ENCODE results near the gene ANKRD34C. TPM values are rescaled to one million over a fixed set of nuclear protein-coding genes. Genes with fewer than 3 reads are reported as not detected.

ANKRD34C gene
- total and polyA plus RNA-seq, 2 experiments from 2014 or later = not detected

DNA sequence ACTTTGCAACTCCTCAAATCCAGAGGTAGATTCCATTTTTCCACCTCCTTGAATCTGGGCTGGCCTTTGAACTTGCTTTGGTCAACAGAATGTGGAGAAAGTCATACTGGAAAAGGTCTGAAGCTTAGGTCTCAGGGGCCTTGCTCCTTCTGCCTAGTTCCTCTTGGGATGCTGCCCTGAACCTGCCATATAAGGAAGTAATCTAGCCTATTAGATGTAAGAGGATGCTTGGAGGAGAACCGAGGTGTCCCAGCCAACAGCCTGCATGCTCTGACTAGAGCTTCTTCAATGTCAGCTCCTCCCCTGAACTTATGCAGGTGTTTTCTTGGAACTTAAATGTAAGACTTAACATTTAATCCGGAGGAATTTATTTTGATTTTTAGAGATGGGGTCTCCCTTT is 26.4 kb downstream of the ANKRD34C start:
- DNase-seq (ENCODE audit: low spot score) (no peak), ATAC-seq (no peak)
- H3K27me3 ChIP-seq (ENCODE audit: insufficient read depth) = peaks cover 50% of the 10 kb centered on the region
- no peak overlapping the region for H2AFZ ChIP-seq
- H3K36me3 Mint-ChIP-seq (ENCODE audit: low read depth) = peaks cover 8% of the 10 kb centered on the region
- no peak overlapping the region for H3K27ac Mint-ChIP-seq
- peaks cover 10% of the 10 kb centered on the region for H3K4me1 ChIP-seq (ENCODE audit: insufficient read depth)
- H3K9me3 Mint-ChIP-seq = no peaks in the 10 kb centered on the region
- no peak overlapping the region for H3K4me3 ChIP-seq
- H3K4me1 Mint-ChIP-seq = peaks cover 12% of the 10 kb centered on the region
- H3K79me2 ChIP-seq (replicated peaks; ENCODE audit: insufficient read depth) = peaks cover 17% of the 10 kb centered on the region
- H3K4me3 Mint-ChIP-seq = no peak overlapping the region
- H3K9me2 ChIP-seq (ENCODE audit: insufficient read depth) = no peaks in the 10 kb centered on the region
- no peak overlapping the region for H3K4me2 ChIP-seq
- H3K27me3 Mint-ChIP-seq (ENCODE audit: insufficient read depth, low read depth, poor library complexity) = peaks cover 26% of the 10 kb centered on the region
- no peaks in the 10 kb centered on the region for H3F3A ChIP-seq (replicated peaks; ENCODE audit: low read depth)
- H3K27ac ChIP-seq (ENCODE audit: low read depth) = no peak overlapping the region
- TF ChIP-seq ZNF331 (CRISPR knock-in tag; IDR thresholded peaks at IDR 0.05; ENCODE audit: low read depth) (no peak), STAT1 (IDR thresholded peaks at IDR 0.05; ENCODE audit: unreplicated experiment) (no peak), NANOG (IDR thresholded peaks at IDR 0.05; ENCODE audit: borderline replicate concordance) (no peak), POLR2AphosphoS5 (IDR thresholded peaks at IDR 0.05; ENCODE audit: low read depth) (no peak), CREB1 (CRISPR knock-in tag; IDR thresholded peaks at IDR 0.05; ENCODE audit: low read depth) (no peak), JUNB (IDR thresholded peaks at IDR 0.05; ENCODE audit: unreplicated experiment) (no peak), EZH2phosphoT487 (IDR thresholded peaks at IDR 0.05; ENCODE audit: unreplicated experiment) (no peak), EZH2 (IDR thresholded peaks at IDR 0.05; ENCODE audit: low read depth, unreplicated experiment) (no peak), ZNF114 (CRISPR knock-in tag; IDR thresholded peaks at IDR 0.05) (no peak)
- TF ChIP-seq, protein P1, sequence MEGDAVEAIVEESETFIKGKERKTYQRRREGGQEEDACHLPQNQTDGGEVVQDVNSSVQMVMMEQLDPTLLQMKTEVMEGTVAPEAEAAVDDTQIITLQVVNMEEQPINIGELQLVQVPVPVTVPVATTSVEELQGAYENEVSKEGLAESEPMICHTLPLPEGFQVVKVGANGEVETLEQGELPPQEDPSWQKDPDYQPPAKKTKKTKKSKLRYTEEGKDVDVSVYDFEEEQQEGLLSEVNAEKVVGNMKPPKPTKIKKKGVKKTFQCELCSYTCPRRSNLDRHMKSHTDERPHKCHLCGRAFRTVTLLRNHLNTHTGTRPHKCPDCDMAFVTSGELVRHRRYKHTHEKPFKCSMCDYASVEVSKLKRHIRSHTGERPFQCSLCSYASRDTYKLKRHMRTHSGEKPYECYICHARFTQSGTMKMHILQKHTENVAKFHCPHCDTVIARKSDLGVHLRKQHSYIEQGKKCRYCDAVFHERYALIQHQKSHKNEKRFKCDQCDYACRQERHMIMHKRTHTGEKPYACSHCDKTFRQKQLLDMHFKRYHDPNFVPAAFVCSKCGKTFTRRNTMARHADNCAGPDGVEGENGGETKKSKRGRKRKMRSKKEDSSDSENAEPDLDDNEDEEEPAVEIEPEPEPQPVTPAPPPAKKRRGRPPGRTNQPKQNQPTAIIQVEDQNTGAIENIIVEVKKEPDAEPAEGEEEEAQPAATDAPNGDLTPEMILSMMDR (conservative IDR thresholded peaks at IDR 0.05; ENCODE audit: low read depth in 2 of 2) = no peak
- TF ChIP-seq, protein P2, sequence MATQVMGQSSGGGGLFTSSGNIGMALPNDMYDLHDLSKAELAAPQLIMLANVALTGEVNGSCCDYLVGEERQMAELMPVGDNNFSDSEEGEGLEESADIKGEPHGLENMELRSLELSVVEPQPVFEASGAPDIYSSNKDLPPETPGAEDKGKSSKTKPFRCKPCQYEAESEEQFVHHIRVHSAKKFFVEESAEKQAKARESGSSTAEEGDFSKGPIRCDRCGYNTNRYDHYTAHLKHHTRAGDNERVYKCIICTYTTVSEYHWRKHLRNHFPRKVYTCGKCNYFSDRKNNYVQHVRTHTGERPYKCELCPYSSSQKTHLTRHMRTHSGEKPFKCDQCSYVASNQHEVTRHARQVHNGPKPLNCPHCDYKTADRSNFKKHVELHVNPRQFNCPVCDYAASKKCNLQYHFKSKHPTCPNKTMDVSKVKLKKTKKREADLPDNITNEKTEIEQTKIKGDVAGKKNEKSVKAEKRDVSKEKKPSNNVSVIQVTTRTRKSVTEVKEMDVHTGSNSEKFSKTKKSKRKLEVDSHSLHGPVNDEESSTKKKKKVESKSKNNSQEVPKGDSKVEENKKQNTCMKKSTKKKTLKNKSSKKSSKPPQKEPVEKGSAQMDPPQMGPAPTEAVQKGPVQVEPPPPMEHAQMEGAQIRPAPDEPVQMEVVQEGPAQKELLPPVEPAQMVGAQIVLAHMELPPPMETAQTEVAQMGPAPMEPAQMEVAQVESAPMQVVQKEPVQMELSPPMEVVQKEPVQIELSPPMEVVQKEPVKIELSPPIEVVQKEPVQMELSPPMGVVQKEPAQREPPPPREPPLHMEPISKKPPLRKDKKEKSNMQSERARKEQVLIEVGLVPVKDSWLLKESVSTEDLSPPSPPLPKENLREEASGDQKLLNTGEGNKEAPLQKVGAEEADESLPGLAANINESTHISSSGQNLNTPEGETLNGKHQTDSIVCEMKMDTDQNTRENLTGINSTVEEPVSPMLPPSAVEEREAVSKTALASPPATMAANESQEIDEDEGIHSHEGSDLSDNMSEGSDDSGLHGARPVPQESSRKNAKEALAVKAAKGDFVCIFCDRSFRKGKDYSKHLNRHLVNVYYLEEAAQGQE (IDR thresholded peaks at IDR 0.05; ENCODE audit: unreplicated experiment) = no peak
- TF ChIP-seq, protein P3, sequence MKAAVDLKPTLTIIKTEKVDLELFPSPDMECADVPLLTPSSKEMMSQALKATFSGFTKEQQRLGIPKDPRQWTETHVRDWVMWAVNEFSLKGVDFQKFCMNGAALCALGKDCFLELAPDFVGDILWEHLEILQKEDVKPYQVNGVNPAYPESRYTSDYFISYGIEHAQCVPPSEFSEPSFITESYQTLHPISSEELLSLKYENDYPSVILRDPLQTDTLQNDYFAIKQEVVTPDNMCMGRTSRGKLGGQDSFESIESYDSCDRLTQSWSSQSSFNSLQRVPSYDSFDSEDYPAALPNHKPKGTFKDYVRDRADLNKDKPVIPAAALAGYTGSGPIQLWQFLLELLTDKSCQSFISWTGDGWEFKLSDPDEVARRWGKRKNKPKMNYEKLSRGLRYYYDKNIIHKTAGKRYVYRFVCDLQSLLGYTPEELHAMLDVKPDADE (IDR thresholded peaks at IDR 0.05) = no peak
- TF ChIP-seq, protein P4, sequence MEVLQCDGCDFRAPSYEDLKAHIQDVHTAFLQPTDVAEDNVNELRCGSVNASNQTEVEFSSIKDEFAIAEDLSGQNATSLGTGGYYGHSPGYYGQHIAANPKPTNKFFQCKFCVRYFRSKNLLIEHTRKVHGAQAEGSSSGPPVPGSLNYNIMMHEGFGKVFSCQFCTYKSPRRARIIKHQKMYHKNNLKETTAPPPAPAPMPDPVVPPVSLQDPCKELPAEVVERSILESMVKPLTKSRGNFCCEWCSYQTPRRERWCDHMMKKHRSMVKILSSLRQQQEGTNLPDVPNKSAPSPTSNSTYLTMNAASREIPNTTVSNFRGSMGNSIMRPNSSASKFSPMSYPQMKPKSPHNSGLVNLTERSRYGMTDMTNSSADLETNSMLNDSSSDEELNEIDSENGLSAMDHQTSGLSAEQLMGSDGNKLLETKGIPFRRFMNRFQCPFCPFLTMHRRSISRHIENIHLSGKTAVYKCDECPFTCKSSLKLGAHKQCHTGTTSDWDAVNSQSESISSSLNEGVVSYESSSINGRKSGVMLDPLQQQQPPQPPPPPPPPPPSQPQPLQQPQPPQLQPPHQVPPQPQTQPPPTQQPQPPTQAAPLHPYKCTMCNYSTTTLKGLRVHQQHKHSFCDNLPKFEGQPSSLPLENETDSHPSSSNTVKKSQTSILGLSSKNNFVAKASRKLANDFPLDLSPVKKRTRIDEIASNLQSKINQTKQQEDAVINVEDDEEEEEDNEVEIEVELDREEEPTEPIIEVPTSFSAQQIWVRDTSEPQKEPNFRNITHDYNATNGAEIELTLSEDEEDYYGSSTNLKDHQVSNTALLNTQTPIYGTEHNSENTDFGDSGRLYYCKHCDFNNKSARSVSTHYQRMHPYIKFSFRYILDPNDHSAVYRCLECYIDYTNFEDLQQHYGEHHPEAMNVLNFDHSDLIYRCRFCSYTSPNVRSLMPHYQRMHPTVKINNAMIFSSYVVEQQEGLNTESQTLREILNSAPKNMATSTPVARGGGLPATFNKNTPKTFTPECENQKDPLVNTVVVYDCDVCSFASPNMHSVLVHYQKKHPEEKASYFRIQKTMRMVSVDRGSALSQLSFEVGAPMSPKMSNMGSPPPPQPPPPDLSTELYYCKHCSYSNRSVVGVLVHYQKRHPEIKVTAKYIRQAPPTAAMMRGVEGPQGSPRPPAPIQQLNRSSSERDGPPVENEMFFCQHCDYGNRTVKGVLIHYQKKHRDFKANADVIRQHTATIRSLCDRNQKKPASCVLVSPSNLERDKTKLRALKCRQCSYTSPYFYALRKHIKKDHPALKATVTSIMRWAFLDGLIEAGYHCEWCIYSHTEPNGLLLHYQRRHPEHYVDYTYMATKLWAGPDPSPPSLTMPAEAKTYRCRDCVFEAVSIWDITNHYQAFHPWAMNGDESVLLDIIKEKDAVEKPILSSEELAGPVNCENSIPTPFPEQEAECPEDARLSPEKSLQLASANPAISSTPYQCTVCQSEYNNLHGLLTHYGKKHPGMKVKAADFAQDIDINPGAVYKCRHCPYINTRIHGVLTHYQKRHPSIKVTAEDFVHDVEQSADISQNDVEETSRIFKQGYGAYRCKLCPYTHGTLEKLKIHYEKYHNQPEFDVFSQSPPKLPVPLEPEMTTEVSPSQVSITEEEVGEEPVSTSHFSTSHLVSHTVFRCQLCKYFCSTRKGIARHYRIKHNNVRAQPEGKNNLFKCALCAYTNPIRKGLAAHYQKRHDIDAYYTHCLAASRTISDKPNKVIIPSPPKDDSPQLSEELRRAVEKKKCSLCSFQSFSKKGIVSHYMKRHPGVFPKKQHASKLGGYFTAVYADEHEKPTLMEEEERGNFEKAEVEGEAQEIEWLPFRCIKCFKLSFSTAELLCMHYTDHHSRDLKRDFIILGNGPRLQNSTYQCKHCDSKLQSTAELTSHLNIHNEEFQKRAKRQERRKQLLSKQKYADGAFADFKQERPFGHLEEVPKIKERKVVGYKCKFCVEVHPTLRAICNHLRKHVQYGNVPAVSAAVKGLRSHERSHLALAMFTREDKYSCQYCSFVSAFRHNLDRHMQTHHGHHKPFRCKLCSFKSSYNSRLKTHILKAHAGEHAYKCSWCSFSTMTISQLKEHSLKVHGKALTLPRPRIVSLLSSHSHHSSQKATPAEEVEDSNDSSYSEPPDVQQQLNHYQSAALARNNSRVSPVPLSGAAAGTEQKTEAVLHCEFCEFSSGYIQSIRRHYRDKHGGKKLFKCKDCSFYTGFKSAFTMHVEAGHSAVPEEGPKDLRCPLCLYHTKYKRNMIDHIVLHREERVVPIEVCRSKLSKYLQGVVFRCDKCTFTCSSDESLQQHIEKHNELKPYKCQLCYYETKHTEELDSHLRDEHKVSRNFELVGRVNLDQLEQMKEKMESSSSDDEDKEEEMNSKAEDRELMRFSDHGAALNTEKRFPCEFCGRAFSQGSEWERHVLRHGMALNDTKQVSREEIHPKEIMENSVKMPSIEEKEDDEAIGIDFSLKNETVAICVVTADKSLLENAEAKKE (CRISPR knock-in tag; IDR thresholded peaks at IDR 0.05) = no peak
- peaks cover 2% of the 10 kb centered on the region; the same call in 1 of the 2 replicates for H3K36me3 ChIP-seq (ENCODE audit: insufficient read depth)
- no peaks in the 10 kb centered on the region; the same call in 1 of the 2 replicates for H4K20me1 ChIP-seq (replicated peaks; ENCODE audit: insufficient read depth)

All from GM23338 (cell line).